Parathyroid adenoma (tissue), 2 donors: ENCODE data around the gene ZNF883.

Source experiments
- H2AFZ ChIP-seq: fragments of 300-600 bp; sonication (generic); one replicate; pipeline ENCODE4 v1.7.0; 2017; ENCODE audit warnings: antibody characterized with exemption, mild to moderate bottlenecking
- H3K27ac ChIP-seq: fragments of 300-600 bp; sonication (generic); one replicate; pipeline ENCODE4 v1.7.0; 2017
- H3K27me3 ChIP-seq: fragments of 300-600 bp; sonication (generic); one replicate; pipeline ENCODE4 v1.7.0; 2017; ENCODE audit warnings: low read length; ENCODE audit not compliant: control insufficient read depth, insufficient read depth
- H3K36me3 ChIP-seq: fragments of 300-600 bp; sonication (generic); one replicate; pipeline ENCODE4 v1.7.0; 2017; ENCODE audit warnings: low read length; ENCODE audit not compliant: control insufficient read depth, insufficient read depth
- H3K4me1 ChIP-seq: fragments of 300-600 bp; sonication (generic); one replicate; pipeline ENCODE4 v1.7.0; 2017; ENCODE audit warnings: control low read depth
- H3K4me2 ChIP-seq: fragments of 300-600 bp; sonication (generic); one replicate; pipeline ENCODE4 v1.7.0; 2017; ENCODE audit warnings: low read length
- H3K4me3 ChIP-seq: fragments of 300-600 bp; sonication (generic); one replicate; pipeline ENCODE4 v1.7.0; 2017; ENCODE audit warnings: low read depth, low read length
- H3K79me2 ChIP-seq: fragments of 300-600 bp; sonication (generic); one replicate; pipeline ENCODE4 v1.7.0; 2017; ENCODE audit warnings: control low read depth
- H3K9ac ChIP-seq: fragments of 300-600 bp; sonication (generic); one replicate; pipeline ENCODE4 v1.7.0; 2017; ENCODE audit warnings: mild to moderate bottlenecking
- H3K9me3 ChIP-seq: fragments of 300-600 bp; sonication (generic); one replicate; pipeline ENCODE4 v1.7.0; 2017; ENCODE audit warnings: low read length; ENCODE audit not compliant: control insufficient read depth
- CTCF ChIP-seq: fragments of 300-600 bp; sonication (generic); IDR thresholded peaks from one replicate; pipeline ENCODE4 v1.7.0; 2017; ENCODE audit warnings: antibody characterized with exemption, mild to moderate bottlenecking
- donor health status: primary hyperparathyroidism.

The ZNF883 gene

GRCh38 chr9:112917987-112918362, 94.0 kb downstream of the ZNF883 start:
- no peak overlapping the region for H3K9ac ChIP-seq
- H2AFZ ChIP-seq: no peak overlapping the region
- H3K9me3 ChIP-seq: no peaks in the 10 kb centered on the region
- no peaks in the 10 kb centered on the region for H3K36me3 ChIP-seq
- H3K4me3 ChIP-seq: no peak overlapping the region
- H3K79me2 ChIP-seq: no peaks in the 10 kb centered on the region
- H3K27ac ChIP-seq: no peak overlapping the region
- no peak overlapping the region for H3K4me2 ChIP-seq
- TF ChIP-seq CTCF: no peak
- H3K27me3 ChIP-seq: no peaks in the 10 kb centered on the region
- H3K4me1 ChIP-seq: no peaks in the 10 kb centered on the region

GRCh38 chr9:112917047-112917986, 94.7 kb downstream of the ZNF883 start:
- Histone ChIP-seq H3K4me3 (no peak overlapping the region), H3K27me3 (no peaks in the 10 kb centered on the region), H3K36me3 (no peaks in the 10 kb centered on the region), H3K27ac (no peak overlapping the region), H3K9ac (no peak overlapping the region), H3K9me3 (no peaks in the 10 kb centered on the region), H3K4me1 (no peaks in the 10 kb centered on the region), H2AFZ (no peak overlapping the region), H3K4me2 (no peak overlapping the region), H3K79me2 (no peaks in the 10 kb centered on the region)
- no peak for TF ChIP-seq CTCF

- H3K9me3 ChIP-seq: no peaks in the 10 kb centered on the region
- H3K9ac ChIP-seq: no peak overlapping the region
- H3K4me2 ChIP-seq: no peak overlapping the region
- H2AFZ ChIP-seq: no peak overlapping the region
- H3K4me3 ChIP-seq: no peak overlapping the region
- no peak overlapping the region for H3K27ac ChIP-seq
- TF ChIP-seq CTCF: no peak
- H3K79me2 ChIP-seq: no peaks in the 10 kb centered on the region
- H3K36me3 ChIP-seq: no peaks in the 10 kb centered on the region
- H3K27me3 ChIP-seq: no peaks in the 10 kb centered on the region
- no peaks in the 10 kb centered on the region for H3K4me1 ChIP-seq
Observed at GRCh38 chr9:112914524-112914923, 97.5 kb downstream of the ZNF883 start.

GRCh38 chr9:112913326-112913725, 98.7 kb downstream of the ZNF883 start:
- Histone ChIP-seq H3K9me3 (no peaks in the 10 kb centered on the region), H3K27me3 (no peaks in the 10 kb centered on the region), H3K4me2 (no peak overlapping the region), H3K4me3 (no peak overlapping the region), H2AFZ (no peak overlapping the region), H3K4me1 (no peaks in the 10 kb centered on the region), H3K9ac (no peak overlapping the region), H3K79me2 (no peaks in the 10 kb centered on the region), H3K36me3 (no peaks in the 10 kb centered on the region), H3K27ac (no peak overlapping the region)
- no peak for TF ChIP-seq CTCF

GRCh38 chr9:112912636-112913035, 99.4 kb downstream of the ZNF883 start:
- no peaks in the 10 kb centered on the region for H3K36me3 ChIP-seq
- H3K79me2 ChIP-seq: no peaks in the 10 kb centered on the region
- H3K27ac ChIP-seq: no peak overlapping the region
- H3K4me1 ChIP-seq: no peaks in the 10 kb centered on the region
- no peak overlapping the region for H3K4me2 ChIP-seq
- H3K9me3 ChIP-seq: no peaks in the 10 kb centered on the region
- TF ChIP-seq CTCF: no peak
- no peaks in the 10 kb centered on the region for H3K27me3 ChIP-seq
- no peak overlapping the region for H3K9ac ChIP-seq
- H2AFZ ChIP-seq: no peak overlapping the region
- H3K4me3 ChIP-seq: no peak overlapping the region
